Medulla oblongata (tissue), 1 donor: ENCODE measurements around the gene DCUN1D4.
A peak's percentile ranks its signal among the peaks of the same experiment; 100 is the strongest.

Experiments used
- DNase-seq: peaks from one replicate; pipeline ENCODE4 v3.0.0-alpha.2; 2015; ENCODE audit errors: extremely low spot score

The DCUN1D4 gene

GRCh38 chr4:51842554-51843308, at the start of gene DCUN1D4:
Gene DCUN1D4 (plus strand): TSS chr4:51843153. CDS start chr4:51843243, 90 bp downstream.
- peak; percentile 100 for DNase-seq

GRCh38 chr4:51820443-51821234, 22.3 kb upstream of the DCUN1D4 start:
- DNase-seq, result no peak

- DNase-seq, result no peak
These were observed 17.6 kb upstream of the DCUN1D4 start for GRCh38 chr4:51825341-51825740.

- DNase-seq, result no peak
These were observed 12.7 kb upstream of the DCUN1D4 start for GRCh38 chr4:51830156-51830720.

GRCh38 chr4:51831133-51831532, 11.8 kb upstream of the DCUN1D4 start:
- DNase-seq, result peak; percentile 81

- no peak for DNase-seq
These were observed 9.7 kb upstream of the DCUN1D4 start for GRCh38 chr4:51833236-51833635.

GRCh38 chr4:51835079-51835478, 7.9 kb upstream of the DCUN1D4 start:
- DNase-seq, result no peak

GRCh38 chr4:51835855-51836254, 7.1 kb upstream of the DCUN1D4 start:
- DNase-seq, result no peak

- DNase-seq, result peak; percentile 18
These were observed 6.4 kb upstream of the DCUN1D4 start for GRCh38 chr4:51836549-51836948.

GRCh38 chr4:51840781-51841180, 2.2 kb upstream of the DCUN1D4 start:
- DNase-seq, result no peak

- no peak for DNase-seq
These were observed 793 bp upstream of the DCUN1D4 start for GRCh38 chr4:51842167-51842553.

- DNase-seq, result peak; percentile 60
These were observed 578 bp downstream of the DCUN1D4 start for GRCh38 chr4:51843309-51844152.

- DNase-seq, result peak; percentile 97
These were observed 1.5 kb downstream of the DCUN1D4 start for GRCh38 chr4:51844153-51845054.

GRCh38 chr4:51845055-51845426, 2.1 kb downstream of the DCUN1D4 start:
- no peak for DNase-seq

GRCh38 chr4:51845711-51846110, 2.8 kb downstream of the DCUN1D4 start:
- DNase-seq, result no peak

- no peak for DNase-seq
These were observed 6.5 kb downstream of the DCUN1D4 start for GRCh38 chr4:51849430-51849829.

- DNase-seq, result no peak
These were observed 7.3 kb downstream of the DCUN1D4 start for GRCh38 chr4:51850294-51850693.

GRCh38 chr4:51851090-51851936, 8.4 kb downstream of the DCUN1D4 start:
- DNase-seq, result no peak

- no peak for DNase-seq
These were observed 9.0 kb downstream of the DCUN1D4 start for GRCh38 chr4:51851937-51852290.
